Putamen (tissue), 1 donor: ENCODE results near the gene TMEM147.

Source experiments
- DNase-seq: peaks from one replicate; pipeline ENCODE4 v3.0.0-alpha.2; 2016; ENCODE audit warnings: low spot score

Gene TMEM147, protein sequence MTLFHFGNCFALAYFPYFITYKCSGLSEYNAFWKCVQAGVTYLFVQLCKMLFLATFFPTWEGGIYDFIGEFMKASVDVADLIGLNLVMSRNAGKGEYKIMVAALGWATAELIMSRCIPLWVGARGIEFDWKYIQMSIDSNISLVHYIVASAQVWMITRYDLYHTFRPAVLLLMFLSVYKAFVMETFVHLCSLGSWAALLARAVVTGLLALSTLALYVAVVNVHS

DNA sequence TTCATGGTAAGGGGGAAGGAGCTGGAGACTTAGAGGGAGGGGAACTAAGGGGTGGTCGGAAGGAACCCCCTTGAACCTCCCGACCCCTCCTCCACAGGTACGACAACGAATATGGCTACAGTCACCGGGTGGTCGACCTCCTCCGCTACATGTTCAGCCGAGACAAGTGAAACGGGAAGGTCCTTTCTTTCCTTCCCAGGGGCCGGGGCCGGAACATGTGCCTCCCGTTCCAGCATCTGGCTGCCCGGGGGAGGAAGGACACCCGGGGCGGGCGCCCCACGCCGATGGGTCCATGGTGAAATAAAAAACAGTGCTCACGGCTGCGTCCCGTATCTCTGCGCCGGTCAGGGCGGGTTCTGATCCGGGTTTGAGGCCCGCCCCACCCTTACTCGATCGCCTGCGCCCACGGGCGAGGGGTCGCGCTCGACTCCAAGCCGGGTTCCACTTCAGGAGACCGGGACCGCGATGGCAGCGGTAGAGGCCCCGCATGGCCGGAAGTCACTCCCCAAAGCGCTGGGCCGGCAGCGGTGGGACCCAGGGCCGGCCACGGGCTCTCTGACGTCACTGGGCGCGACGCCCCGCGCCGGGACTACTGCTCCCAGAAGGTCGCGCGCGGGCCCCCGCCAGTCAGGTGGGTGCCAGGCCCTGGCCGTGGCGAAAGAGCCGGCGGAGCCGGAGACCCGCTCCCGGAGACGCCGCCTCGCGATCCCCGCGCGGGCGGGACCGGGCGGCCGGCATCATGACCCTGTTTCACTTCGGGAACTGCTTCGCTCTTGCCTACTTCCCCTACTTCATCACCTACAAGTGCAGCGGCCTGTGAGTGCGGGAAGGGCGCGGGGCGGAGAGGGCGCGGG, at the start of gene TMEM147:
TSS of gene TMEM147 (plus strand) at position 626 of the 854 bp plus-strand sequence. CDS start at position 740, 114 bp downstream.
- DNase-seq = peak; percentile 89

DNA sequence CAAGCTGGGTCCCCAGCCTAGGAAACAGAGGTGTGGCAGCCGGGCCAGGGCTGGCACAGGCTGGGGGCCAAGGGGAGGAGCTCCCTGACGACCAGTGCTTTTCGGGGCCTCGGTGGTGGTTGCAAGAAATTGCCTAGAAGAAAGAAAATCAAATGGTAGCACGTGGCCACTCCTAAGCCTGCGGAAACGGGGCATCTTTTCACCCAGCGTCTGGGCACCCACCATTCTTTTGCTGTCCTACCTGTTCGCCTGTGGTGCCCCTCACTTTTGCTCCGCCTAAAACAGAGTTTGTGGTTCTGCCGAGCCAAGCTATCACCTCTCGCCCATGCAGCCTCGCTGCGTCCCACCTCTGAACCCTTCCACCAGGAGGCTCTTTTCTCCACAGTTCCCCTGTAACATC, 48.0 kb upstream of the TMEM147 start:
- DNase-seq = no peak

DNA sequence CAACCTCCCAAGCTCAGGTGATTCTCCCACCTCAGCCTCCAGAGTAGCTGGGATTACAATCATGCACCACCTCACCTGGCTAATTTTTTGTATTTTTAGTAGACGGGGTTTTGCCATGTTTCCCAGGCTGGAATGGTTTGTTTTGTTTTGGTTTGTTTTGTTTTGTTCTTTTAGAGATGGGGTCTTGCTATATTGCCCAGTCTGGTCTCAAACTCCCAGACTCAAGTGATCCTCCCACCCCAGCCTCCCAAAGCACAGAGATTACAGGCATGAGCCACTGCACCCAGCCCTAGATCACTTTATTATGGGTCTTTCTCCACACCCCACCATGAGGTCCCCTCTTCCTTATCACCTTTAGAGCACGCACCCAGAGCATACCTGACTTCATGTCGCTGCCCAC, 47.2 kb upstream of the TMEM147 start:
- DNase-seq = no peak

DNA sequence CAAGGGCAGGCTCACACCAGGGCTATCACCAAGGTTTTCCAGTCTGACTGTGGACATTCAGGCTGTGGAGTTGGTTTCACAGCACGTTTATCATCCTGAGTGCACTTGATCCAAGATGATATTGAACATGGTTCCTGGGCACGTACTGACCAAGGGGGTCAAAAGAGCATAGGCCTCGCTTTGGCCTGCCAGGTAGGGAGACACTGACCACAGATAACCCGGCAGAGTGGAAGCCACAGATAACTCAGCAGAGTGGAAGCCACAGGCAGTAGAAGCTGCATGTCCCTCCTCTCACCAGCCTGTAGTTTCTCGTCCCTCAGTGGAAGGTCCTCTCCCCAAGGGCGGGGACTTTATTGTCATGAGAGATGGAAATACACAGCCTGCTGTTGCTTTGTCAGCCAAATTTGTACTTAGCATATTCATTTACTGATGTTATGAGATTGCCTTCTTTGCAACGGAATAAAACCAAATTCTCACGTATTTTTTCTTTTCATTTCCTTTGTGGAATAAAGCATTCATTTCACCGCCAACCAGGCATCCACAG, 46.4 kb upstream of the TMEM147 start:
- no peak for DNase-seq

DNA sequence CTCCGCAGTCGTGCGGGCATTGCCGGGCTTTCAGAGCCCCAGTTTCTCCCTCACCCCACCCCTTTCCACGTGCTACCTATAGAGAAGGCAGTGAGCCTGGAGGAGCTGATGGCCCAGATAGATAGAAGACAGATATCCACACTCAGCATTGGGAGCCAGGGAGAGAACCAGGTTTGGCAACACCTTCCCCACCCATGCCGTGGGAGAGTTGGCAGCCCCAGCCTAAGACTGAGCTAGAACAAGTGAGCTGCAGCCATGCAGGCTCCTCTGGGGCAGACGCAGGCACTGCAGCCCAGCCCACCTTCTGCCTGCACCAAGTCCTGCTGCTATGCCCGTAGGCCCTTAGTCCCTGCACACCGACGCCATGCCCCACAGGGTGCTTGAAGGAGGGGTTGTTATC, 44.8 kb upstream of the TMEM147 start:
- DNase-seq = peak; percentile 20

DNA sequence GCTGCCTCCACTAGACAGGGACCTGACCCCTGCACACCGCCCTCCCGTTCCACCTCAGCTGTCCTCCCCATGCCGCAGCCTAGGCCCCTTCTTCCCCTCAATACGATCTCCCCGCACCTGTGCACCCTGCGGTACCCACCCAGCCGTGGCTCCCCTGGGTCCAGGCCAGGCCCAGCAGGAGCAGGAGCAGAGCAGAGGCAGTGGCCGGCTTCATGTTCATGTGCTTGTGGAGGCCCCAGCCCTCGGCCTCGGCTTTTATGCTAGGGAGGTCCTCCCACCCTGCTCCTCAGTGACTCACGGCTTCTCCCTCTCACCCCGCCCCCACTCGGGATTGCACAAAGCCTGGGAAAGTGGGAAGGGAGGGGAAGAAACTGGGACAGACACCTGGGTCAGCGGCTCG, 43.7 kb upstream of the TMEM147 start:
- DNase-seq = peak; percentile 52

DNA sequence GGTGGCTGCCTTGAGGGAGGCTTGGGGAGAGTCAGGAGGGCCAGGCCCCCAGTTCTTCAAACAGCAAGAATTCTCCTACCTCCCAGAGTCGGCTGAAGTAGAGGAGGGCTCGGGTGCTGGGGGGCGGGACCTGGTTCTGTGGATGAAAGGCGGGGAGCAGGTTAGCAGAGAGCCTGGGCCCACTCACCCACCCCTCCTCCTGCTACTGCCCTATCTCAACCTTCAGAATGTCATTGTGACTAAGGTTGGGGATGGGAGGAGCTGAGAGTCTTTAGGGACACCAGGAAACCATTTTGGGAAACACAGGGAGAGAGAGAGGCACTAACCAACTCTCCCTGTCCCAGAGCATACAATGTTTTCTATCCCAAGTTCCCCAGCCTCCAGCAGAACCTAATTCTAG, 42.7 kb upstream of the TMEM147 start:
- DNase-seq = no peak

DNA sequence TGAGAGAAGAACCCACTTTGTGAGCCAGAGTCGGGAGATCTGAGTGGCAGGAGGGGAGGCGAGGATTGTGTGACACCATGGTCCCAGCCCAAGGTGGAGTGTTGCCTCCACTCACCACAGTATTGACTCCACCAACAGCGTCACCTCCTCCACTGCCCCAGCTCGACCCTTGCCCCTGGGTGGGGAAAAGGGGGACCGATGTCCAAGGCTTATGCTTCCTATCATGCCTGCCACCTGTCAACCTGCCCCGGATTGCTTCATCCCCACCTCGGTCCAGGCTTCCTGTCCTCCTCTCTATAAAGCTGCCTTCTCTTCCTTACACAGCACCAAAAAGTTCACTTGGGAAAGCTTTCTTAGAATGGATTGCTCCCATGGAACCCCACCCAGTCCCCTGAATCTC, 39.4 kb upstream of the TMEM147 start:
- no peak for DNase-seq

DNA sequence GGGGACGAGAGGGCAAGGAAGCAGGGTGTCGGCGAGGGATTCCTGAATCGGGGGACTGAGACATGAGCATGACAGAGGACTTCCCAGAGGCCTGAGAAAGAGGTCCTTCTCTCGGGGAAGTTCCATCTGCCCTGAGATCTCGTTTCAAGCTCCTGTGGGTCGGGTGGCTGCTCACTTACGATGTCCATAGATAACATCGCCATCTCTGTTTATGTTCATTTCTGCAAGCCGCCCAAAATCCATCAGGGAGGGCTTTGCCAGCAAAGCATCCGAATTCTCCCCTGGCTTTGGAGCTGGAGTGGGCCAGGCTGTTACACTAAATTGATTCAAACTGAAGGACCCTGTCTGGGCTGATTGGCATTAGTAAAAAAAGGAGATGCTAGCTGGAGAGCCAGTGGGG, 37.9 kb upstream of the TMEM147 start:
- DNase-seq = no peak

DNA sequence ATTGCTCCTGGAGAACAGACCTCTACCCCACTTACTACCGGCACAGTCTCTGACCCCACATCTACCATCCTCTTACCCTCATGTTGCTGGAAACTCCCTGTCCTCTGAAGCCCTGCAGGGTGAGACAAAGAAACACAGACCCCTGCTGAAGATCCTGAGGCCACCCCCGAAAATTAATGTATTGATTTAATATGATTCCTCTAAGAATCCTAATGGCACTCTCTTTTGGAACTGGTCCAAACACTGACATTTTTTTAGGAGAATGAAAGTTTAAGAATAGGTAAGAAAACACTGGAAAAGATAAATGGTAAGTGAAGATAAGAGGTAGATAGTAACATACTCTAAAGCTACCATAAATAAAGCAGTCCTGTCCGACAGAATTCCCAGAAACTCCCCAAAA, 37.3 kb upstream of the TMEM147 start:
- no peak for DNase-seq

DNA sequence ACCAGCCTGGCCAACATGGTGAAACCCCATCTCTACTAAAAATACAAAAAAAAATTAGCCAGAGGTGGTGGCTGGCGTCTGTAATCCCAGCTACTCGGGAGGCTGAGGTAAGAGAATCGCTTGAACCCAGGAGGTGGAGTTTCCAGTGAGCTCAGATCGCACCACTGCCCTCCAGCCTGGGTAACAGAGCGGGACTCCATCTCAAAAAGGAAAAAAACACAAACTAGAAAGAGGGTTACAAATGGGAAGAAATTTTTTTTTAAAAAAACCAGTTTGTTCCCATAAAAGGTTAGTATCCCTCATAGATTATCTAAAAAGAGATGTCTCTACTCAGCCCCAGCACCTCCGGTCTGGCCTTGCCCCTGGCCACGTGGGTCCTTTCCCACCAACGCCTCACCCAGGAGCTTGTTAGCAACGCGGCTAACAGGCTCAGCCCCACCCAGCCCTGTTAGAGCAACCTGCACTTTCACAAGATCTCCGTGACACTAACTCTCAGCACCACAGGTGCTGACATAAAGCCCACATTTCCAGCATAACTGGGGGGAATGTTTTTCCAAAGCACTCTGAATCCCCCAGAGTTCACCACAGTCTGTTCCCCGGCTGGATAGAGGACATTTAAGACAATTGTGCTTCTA, 36.3 kb upstream of the TMEM147 start:
- DNase-seq = no peak

DNA sequence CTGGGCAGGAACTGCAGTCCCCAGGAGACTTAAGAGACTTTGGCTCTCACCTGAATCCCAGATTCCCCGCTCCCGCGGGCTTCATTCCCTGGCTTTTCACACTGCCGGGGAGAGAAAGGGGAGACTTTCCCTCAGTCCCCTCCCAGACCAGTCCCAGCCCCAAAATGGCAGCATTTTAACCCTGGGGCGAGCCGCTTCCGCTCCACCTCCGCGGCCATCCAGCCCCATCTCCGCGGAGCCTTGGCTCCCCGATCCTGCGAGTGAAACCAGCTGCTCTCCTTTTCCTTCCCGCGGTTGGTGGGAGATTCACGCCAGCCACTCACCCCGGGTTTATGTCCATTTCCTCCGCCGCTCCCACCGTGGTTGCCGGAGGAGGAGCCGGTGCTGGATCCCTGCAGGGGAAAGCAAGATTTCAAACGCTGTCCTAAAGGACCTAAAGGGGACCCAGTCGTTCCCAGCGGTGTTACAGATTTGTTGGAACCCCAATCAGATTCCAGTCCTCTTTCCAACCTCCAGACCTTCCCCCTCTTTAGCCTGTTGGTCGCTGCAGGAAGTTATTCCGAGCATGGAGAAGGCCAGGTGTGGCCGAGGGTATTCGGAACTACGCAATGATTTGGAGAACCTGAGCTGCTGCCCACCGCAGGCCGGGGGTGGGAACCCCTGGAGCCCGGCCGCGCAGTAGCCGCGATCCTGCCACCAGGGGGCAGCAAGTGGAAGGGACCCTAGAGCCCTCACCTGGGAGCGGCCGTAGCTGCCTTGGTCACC, 35.4 kb upstream of the TMEM147 start:
- no peak for DNase-seq

DNA sequence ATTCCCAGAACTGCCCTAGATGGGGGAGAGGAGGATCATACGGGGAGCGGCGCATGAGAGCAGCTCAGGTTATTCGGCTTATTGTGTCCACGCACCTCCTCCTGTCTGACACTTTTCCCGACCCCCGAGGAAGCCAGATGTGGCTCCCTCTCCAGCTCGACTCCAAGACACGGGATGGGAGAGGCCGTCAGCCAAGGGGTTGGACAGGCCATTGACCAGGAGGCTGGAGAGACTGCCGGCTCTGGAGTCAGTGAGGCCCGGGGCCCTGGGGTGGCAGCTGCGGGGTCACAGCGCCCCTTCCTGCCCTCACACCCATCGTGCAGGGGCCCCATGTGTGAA, 34.8 kb upstream of the TMEM147 start:
- DNase-seq = no peak

DNA sequence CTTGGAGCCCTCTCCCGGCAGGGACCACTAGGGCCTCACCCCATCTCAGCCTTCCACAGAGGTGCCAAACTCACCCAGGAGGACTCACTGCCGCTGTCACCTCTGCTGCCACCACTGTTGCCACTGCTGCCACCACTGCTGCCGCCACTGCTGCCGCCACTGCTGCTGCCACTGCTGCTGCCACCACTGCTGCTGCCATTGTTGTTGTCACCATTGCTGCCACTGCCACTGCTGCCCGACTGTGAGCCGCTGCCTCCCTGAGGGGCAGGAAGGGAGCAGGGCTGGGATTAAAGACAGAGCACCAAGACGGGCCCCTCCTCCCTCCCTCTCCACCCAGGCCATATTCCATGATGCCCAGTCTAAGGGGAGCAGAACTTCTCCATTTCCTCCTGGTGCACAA, 34.1 kb upstream of the TMEM147 start:
- DNase-seq = no peak

DNA sequence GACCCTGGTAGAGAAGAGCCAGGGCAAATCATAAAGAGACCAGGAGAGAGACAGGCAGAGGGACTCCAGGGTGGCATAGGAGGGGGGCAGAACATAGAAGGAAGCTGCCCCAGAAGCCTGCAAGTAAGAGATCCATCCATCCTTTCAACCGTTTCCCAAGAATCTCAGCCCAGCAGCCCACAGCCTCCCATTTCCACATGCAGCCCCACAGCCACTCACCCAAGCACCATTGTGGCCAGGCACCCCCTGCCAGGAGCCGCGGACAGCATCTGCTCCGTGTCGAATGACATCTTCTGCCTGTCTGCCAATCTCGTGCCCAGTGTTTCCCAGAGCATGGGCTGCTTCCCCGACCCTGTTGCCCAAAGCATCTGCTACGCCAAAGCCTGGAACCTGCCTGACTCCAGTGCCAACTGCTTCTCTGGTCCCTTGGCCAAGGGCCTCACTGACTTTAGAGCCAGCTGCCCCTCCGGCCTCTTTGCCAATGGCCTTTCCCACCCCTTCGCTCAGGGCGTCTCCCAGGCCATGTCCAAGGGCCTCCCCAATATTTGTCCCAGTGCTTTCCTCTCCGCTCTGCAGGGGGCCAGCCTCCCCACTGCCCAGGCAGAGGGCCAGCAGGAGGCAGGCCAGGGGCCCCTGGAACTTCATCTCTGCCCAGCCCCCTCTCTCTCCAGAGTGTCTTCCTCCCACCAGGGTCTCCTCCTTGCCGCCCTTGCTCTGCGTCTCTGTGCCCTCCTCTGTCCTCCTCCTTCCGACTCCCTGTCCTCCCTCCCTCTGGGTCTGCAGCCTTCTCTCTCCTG, 32.4 kb upstream of the TMEM147 start:
- DNase-seq = no peak

DNA sequence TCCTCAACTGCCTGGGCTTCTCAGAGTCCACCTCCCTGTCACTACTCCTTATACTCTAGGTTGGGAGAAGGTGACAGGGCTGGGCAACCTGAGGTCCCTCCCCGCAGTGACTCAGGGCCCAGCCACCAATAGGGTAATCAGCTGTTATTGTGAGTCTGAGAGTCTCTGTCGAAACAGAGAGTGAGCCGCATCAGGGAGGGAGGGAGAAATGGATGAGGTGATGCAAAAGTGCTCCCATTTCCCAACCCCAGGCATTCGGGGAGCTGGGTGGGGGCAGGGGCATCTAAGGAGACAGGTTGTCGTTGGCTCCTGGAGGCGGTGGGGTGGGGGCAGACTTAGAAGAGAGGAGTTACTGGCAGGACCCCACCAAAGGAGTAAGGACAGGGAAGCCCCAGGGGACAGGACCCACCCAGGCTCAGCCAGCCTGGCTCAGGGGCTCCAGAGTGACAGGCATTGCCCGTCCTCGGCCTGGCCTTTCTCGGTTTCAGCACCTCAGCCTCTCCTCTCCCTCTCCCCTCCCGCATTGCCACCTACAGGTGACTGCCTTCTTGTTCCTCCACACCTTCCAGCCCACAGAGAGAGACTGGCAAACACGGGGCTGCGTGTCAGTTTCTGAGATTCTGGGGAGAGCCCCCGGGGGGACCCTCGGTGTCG, 31.7 kb upstream of the TMEM147 start, which contains the start of gene DMKN:
TSS of gene DMKN (minus strand) at position 22 of the 654 bp plus-strand sequence. CDS start 174 bp downstream, outside the sequence.
- DNase-seq = peak; percentile 71

DNA sequence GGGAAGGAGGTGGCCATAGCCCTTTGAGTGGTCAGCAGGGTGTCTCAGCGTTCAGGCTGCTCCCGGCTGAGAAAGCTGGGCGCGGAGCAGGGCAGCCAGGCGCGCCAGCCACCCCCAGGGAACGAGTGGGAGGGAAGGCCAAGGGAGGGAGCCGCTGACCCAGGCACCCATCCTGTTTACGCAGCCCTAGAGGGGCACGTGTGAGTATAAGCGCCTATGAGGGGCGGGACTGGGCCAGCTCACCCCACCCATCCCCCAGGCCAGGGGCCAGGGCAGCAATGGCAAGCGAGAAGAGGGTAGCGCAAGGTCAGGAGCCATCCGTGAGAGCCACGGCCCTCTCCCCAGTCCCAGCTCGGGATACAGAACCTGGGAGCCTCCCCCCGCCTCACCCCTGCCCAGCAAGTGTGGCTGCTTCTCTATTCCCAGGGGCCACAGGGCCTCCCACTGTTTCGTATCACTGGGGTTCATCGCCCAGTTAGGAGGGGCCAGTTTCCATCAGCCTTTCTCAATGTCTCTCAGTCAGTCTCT, 31.1 kb upstream of the TMEM147 start:
- DNase-seq = no peak

DNA sequence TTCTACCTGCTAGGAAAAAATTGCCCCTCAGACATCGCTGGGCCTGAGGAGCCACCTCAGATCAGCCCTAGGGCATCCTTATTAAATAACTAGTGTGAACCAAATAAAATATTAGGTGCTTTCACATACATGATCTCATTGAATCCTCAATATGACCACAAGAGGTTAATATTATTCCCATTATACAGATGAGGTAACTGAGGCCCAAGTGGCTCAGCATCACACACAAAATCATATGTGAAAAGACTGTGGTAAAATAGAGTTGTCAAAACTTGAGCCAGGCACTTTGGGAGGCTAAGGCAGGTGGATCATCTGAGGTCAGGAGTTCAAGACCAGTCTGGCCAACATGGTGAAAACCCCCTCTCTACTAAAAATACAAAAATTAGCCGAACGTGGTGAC, 29.1 kb upstream of the TMEM147 start:
- no peak for DNase-seq

DNA sequence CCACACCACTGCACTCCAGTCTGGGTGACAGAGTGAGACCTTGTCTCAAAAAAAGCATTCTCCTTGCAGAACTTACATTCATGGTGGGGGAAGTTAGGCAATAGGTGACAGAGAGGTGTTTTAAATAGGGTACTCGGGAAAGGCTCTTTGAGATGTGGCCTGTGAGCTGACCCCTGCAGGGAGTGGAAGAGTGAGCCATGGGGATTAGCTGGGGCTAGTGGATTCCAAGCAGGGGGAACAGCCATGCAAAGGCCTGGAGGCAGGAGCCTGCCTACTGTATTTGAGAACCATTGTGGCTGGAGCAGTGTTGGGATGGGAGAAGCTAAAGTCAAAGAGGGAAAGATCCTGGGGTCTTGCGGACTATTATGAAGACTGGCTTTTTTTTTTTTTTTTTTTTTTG, 28.1 kb upstream of the TMEM147 start:
- DNase-seq = no peak

DNA sequence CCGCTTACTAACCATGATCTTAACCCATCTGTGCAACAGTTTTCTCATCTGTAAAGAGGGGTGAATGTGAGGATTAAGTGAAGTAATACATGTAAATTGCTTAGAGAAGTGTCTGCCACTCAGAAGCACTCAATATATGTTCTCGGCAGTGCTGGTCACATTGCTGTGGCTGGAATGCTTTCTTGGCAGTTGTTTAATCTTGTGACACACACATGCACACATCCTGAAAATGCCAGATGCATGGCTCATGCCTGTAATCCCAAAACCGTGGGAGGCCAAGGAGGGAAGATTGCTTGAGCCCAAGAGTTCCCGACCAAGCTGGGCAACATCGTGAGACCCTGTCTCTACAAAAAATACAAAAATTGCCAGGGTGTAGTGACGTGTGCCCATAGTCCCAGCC, 27.1 kb upstream of the TMEM147 start:
- no peak for DNase-seq
